GM21619 (cell line): ENCODE results near the gene TNFRSF1A.

Experiments
- ATAC-seq: cut with Tn5 transposase; IDR thresholded peaks from one replicate; pipeline ENCODE4 v1.9.1; 2021; ENCODE audit not compliant: unreplicated experiment

Gene TNFRSF1A

GRCh38 chr12:6374786-6375160, 32.9 kb upstream of the TNFRSF1A start:
- no peak for ATAC-seq

- no peak for ATAC-seq
These were observed 32.3 kb upstream of the TNFRSF1A start for GRCh38 chr12:6374028-6374785.

GRCh38 chr12:6373022-6373787, 31.3 kb upstream of the TNFRSF1A start:
- ATAC-seq = no peak

GRCh38 chr12:6372403-6373003, 30.6 kb upstream of the TNFRSF1A start:
- no peak for ATAC-seq

GRCh38 chr12:6370994-6371754, 29.3 kb upstream of the TNFRSF1A start:
- no peak for ATAC-seq

GRCh38 chr12:6370576-6370935, 28.7 kb upstream of the TNFRSF1A start:
- ATAC-seq = no peak

- ATAC-seq = no peak
These were observed 28.2 kb upstream of the TNFRSF1A start for GRCh38 chr12:6369916-6370575.

GRCh38 chr12:6368906-6369525, 27.1 kb upstream of the TNFRSF1A start:
- ATAC-seq = no peak

- ATAC-seq = no peak
These were observed 26.4 kb upstream of the TNFRSF1A start for GRCh38 chr12:6367969-6368892.

GRCh38 chr12:6367065-6367968, 25.4 kb upstream of the TNFRSF1A start:
- ATAC-seq = peak; percentile 58

GRCh38 chr12:6364044-6364374, 22.1 kb upstream of the TNFRSF1A start:
- no peak for ATAC-seq

GRCh38 chr12:6363330-6364043, 21.6 kb upstream of the TNFRSF1A start:
- ATAC-seq = no peak

- no peak for ATAC-seq
These were observed 21.1 kb upstream of the TNFRSF1A start for GRCh38 chr12:6363010-6363329.

GRCh38 chr12:6362403-6362802, 20.5 kb upstream of the TNFRSF1A start:
- ATAC-seq = no peak

- no peak for ATAC-seq
These were observed 20.0 kb upstream of the TNFRSF1A start for GRCh38 chr12:6361834-6362233.

GRCh38 chr12:6360578-6361490, 19.0 kb upstream of the TNFRSF1A start:
- ATAC-seq = no peak

- no peak for ATAC-seq
These were observed 18.2 kb upstream of the TNFRSF1A start for GRCh38 chr12:6360080-6360571.
